ENCODE data around the gene EVX1.

DNA sequence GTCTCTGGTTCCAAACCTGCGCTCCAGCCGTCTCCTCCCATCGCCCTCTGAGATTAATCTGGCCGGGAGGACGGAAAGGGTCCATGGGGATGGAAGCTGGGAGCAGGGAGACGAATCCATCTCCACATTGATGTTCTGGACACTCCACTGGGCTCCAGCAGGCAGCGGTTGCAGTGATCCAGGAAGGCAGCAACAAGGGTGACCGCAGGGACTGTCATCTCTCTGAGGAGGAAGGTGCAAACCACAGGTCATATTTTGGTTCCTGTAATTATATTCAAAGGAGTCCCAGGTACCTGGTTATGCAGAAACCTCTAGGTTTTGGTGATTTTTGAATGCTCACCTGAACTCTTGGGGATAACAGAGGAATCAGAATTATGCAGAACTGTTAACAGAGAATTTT is 54.8 kb downstream of the EVX1 start:
- TF ChIP-seq, protein P1, sequence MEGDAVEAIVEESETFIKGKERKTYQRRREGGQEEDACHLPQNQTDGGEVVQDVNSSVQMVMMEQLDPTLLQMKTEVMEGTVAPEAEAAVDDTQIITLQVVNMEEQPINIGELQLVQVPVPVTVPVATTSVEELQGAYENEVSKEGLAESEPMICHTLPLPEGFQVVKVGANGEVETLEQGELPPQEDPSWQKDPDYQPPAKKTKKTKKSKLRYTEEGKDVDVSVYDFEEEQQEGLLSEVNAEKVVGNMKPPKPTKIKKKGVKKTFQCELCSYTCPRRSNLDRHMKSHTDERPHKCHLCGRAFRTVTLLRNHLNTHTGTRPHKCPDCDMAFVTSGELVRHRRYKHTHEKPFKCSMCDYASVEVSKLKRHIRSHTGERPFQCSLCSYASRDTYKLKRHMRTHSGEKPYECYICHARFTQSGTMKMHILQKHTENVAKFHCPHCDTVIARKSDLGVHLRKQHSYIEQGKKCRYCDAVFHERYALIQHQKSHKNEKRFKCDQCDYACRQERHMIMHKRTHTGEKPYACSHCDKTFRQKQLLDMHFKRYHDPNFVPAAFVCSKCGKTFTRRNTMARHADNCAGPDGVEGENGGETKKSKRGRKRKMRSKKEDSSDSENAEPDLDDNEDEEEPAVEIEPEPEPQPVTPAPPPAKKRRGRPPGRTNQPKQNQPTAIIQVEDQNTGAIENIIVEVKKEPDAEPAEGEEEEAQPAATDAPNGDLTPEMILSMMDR (IDR thresholded peaks at IDR 0.05), result no peak
- no peak for TF ChIP-seq POLR2A (IDR thresholded peaks at IDR 0.05)

All from Peyer's patch (tissue), 4 donors.